BLaER1 (cell line): ENCODE measurements around the gene NAALADL2.
A peak's percentile ranks its signal among the peaks of the same experiment; 100 is the strongest.

Experiments used
- H3K27ac ChIP-seq: shearing (Covaris generic); formaldehyde crosslinking; 2 replicates; pipeline ENCODE4 v1.8.1; 2022
- H3K27me3 ChIP-seq: shearing (Covaris generic); formaldehyde crosslinking; 2 replicates; pipeline ENCODE4 v1.8.1; 2022
- H3K36me3 ChIP-seq: shearing (Covaris generic); formaldehyde crosslinking; 2 replicates; pipeline ENCODE4 v1.8.1; 2022
- H3K4me1 ChIP-seq: shearing (Covaris generic); formaldehyde crosslinking; 2 replicates; pipeline ENCODE4 v1.8.1; 2022
- H3K4me2 ChIP-seq: shearing (Covaris generic); formaldehyde crosslinking; 2 replicates; pipeline ENCODE4 v1.8.1; 2022
- H3K4me3 ChIP-seq: shearing (Covaris generic); formaldehyde crosslinking; 2 replicates; pipeline ENCODE4 v1.8.1; 2022
- H3K9ac ChIP-seq: shearing (Covaris generic); formaldehyde crosslinking; 2 replicates; pipeline ENCODE4 v1.8.1; 2022
- H3K9me3 ChIP-seq: shearing (Covaris generic); formaldehyde crosslinking; 2 replicates; pipeline ENCODE4 v1.8.1; 2022
- H4K20me1 ChIP-seq: shearing (Covaris generic); formaldehyde crosslinking; 2 replicates; pipeline ENCODE4 v1.8.1; 2022
- Cebpa-rat ChIP-seq: shearing (Covaris generic); IDR thresholded peaks from 2 replicates; pipeline ENCODE4 v1.8.1; 2022

The NAALADL2 gene

GRCh38 chr3:175274474-175275218, 415.5 kb downstream of the NAALADL2 start:
- no peak overlapping the region for H3K27ac ChIP-seq
- no peak for TF ChIP-seq Cebpa-rat
- no peaks in the 10 kb centered on the region; the same call in 1 of the 2 replicates for H3K36me3 ChIP-seq
- no peaks in the 10 kb centered on the region for H3K27me3 ChIP-seq
- H3K4me1 ChIP-seq: peaks cover 4% of the 10 kb centered on the region; the same call in 1 of the 2 replicates
- no peak overlapping the region for H3K9ac ChIP-seq
- H3K4me3 ChIP-seq: no peak overlapping the region
- H3K4me2 ChIP-seq: peak overlapping the region; percentile 20
- no peaks in the 10 kb centered on the region for H4K20me1 ChIP-seq
- no peaks in the 10 kb centered on the region for H3K9me3 ChIP-seq

GRCh38 chr3:175278680-175279079, 419.5 kb downstream of the NAALADL2 start:
- Histone ChIP-seq H3K4me3 (no peak overlapping the region), H3K9me3 (no peaks in the 10 kb centered on the region), H4K20me1 (no peaks in the 10 kb centered on the region), H3K9ac (no peak overlapping the region), H3K4me2 (no peak overlapping the region), H3K4me1 (no peaks in the 10 kb centered on the region), H3K27me3 (no peaks in the 10 kb centered on the region), H3K36me3 (no peaks in the 10 kb centered on the region), H3K27ac (no peak overlapping the region)
- TF ChIP-seq Cebpa-rat: no peak

GRCh38 chr3:175279457-175279856, 420.3 kb downstream of the NAALADL2 start:
- no peaks in the 10 kb centered on the region for H4K20me1 ChIP-seq
- no peak overlapping the region for H3K9ac ChIP-seq
- TF ChIP-seq Cebpa-rat: no peak
- no peaks in the 10 kb centered on the region for H3K36me3 ChIP-seq
- H3K27me3 ChIP-seq: no peaks in the 10 kb centered on the region
- no peaks in the 10 kb centered on the region for H3K9me3 ChIP-seq
- no peaks in the 10 kb centered on the region for H3K4me1 ChIP-seq
- H3K4me2 ChIP-seq: no peak overlapping the region
- no peak overlapping the region for H3K4me3 ChIP-seq
- H3K27ac ChIP-seq: no peak overlapping the region

- Histone ChIP-seq H3K9ac (no peak overlapping the region), H3K36me3 (no peaks in the 10 kb centered on the region), H3K4me1 (no peaks in the 10 kb centered on the region), H3K9me3 (no peaks in the 10 kb centered on the region), H3K27ac (no peak overlapping the region), H4K20me1 (no peaks in the 10 kb centered on the region), H3K4me3 (no peak overlapping the region), H3K4me2 (no peak overlapping the region), H3K27me3 (no peaks in the 10 kb centered on the region)
- TF ChIP-seq Cebpa-rat: no peak
Measured at GRCh38 chr3:175279911-175280310, 420.8 kb downstream of the NAALADL2 start.

GRCh38 chr3:175287361-175287963, 428.3 kb downstream of the NAALADL2 start:
- no peak overlapping the region for H3K27ac ChIP-seq
- no peak overlapping the region for H3K9ac ChIP-seq
- no peaks in the 10 kb centered on the region for H3K36me3 ChIP-seq
- no peaks in the 10 kb centered on the region for H3K27me3 ChIP-seq
- no peaks in the 10 kb centered on the region for H3K9me3 ChIP-seq
- H3K4me1 ChIP-seq: no peaks in the 10 kb centered on the region
- H3K4me2 ChIP-seq: no peak overlapping the region
- no peak overlapping the region for H3K4me3 ChIP-seq
- H4K20me1 ChIP-seq: no peaks in the 10 kb centered on the region
- no peak for TF ChIP-seq Cebpa-rat

- no peak overlapping the region for H3K9ac ChIP-seq
- H3K36me3 ChIP-seq: no peaks in the 10 kb centered on the region
- no peaks in the 10 kb centered on the region for H3K4me1 ChIP-seq
- TF ChIP-seq Cebpa-rat: no peak
- no peaks in the 10 kb centered on the region for H4K20me1 ChIP-seq
- no peak overlapping the region for H3K4me2 ChIP-seq
- H3K27ac ChIP-seq: no peak overlapping the region
- H3K27me3 ChIP-seq: no peaks in the 10 kb centered on the region
- H3K4me3 ChIP-seq: no peak overlapping the region
- no peaks in the 10 kb centered on the region for H3K9me3 ChIP-seq
Measured at GRCh38 chr3:175288621-175289020, 429.5 kb downstream of the NAALADL2 start.

GRCh38 chr3:175294793-175295192, 435.7 kb downstream of the NAALADL2 start:
- H3K36me3 ChIP-seq: no peaks in the 10 kb centered on the region
- no peaks in the 10 kb centered on the region for H3K4me1 ChIP-seq
- H3K27ac ChIP-seq: no peak overlapping the region
- no peaks in the 10 kb centered on the region for H3K27me3 ChIP-seq
- no peak overlapping the region for H3K4me3 ChIP-seq
- H4K20me1 ChIP-seq: no peaks in the 10 kb centered on the region
- no peak overlapping the region for H3K9ac ChIP-seq
- no peak overlapping the region for H3K4me2 ChIP-seq
- no peaks in the 10 kb centered on the region for H3K9me3 ChIP-seq
- no peak for TF ChIP-seq Cebpa-rat

- no peak for TF ChIP-seq Cebpa-rat
- Histone ChIP-seq H3K27ac (no peak overlapping the region), H3K4me2 (no peak overlapping the region), H3K36me3 (no peaks in the 10 kb centered on the region), H3K9ac (no peak overlapping the region), H3K4me1 (no peaks in the 10 kb centered on the region), H4K20me1 (no peaks in the 10 kb centered on the region), H3K27me3 (no peaks in the 10 kb centered on the region), H3K9me3 (no peaks in the 10 kb centered on the region), H3K4me3 (no peak overlapping the region)
Measured at GRCh38 chr3:175295248-175296130, 436.4 kb downstream of the NAALADL2 start.

- no peaks in the 10 kb centered on the region for H3K9me3 ChIP-seq
- H3K9ac ChIP-seq: no peak overlapping the region
- H3K4me2 ChIP-seq: no peak overlapping the region
- TF ChIP-seq Cebpa-rat: no peak
- H3K4me3 ChIP-seq: no peak overlapping the region
- no peaks in the 10 kb centered on the region for H3K36me3 ChIP-seq
- no peak overlapping the region for H3K27ac ChIP-seq
- no peaks in the 10 kb centered on the region for H3K27me3 ChIP-seq
- H4K20me1 ChIP-seq: no peaks in the 10 kb centered on the region
- H3K4me1 ChIP-seq: no peaks in the 10 kb centered on the region
Measured at GRCh38 chr3:175297216-175297615, 438.1 kb downstream of the NAALADL2 start.

GRCh38 chr3:175301741-175302140, 442.6 kb downstream of the NAALADL2 start:
- Histone ChIP-seq H4K20me1 (no peaks in the 10 kb centered on the region), H3K4me1 (no peaks in the 10 kb centered on the region), H3K27me3 (no peaks in the 10 kb centered on the region), H3K9ac (no peak overlapping the region), H3K27ac (no peak overlapping the region), H3K36me3 (no peaks in the 10 kb centered on the region), H3K4me3 (no peak overlapping the region), H3K9me3 (0 out of 2 replicates have a peak, but pooled peaks cover 4% of the 10 kb centered on the region), H3K4me2 (no peak overlapping the region)
- no peak for TF ChIP-seq Cebpa-rat
